Measurements from ENCODE around the gene LRTM1. TPM values are rescaled to one million over a fixed set of nuclear protein-coding genes. Genes with fewer than 3 reads are reported as not detected.

Gene LRTM1
- total RNA-seq (not detected), polyA plus RNA-seq (ENCODE audit: insufficient read depth, low read depth, low replicate concordance) (0.22 TPM)
- long read RNA-seq, donor 1: 0 reads
- long read RNA-seq, donor 2: 0 reads

GRCh38 chr3:54928046-54928770 is at the start of gene LRTM1:
TSS of gene LRTM1 (minus strand) at chr3:54928059. CDS start at chr3:54927911, 148 bp downstream.
- no peak for DNase-seq
- WGBS, 2 donors: 80 to 85% methylated on average over 14 of the region's 14 CpGs

GRCh38 chr3:54977439-54977838 is 49.6 kb upstream of the LRTM1 start:
- intact Hi-C loops (cut with DNase I; ENCODE audit: low total_unique reads): no loop called here
- WGBS, 2 donors: 95 to 100% methylated on average over 1 of the region's 1 CpG

More at GRCh38 chr3:54928046-54928770, at the start of gene LRTM1:
- no peaks in the 10 kb centered on the region for H3K27me3 ChIP-seq
- H3K27ac ChIP-seq: no peak within 1 kb of the TSS
- H3K36me3 ChIP-seq (ENCODE audit: low read depth, missing control alignments): no peaks in the 10 kb centered on the region
- intact Hi-C loops (cut with DNase I; ENCODE audit: low total_unique reads): no loop called here
- TF ChIP-seq, protein P1, sequence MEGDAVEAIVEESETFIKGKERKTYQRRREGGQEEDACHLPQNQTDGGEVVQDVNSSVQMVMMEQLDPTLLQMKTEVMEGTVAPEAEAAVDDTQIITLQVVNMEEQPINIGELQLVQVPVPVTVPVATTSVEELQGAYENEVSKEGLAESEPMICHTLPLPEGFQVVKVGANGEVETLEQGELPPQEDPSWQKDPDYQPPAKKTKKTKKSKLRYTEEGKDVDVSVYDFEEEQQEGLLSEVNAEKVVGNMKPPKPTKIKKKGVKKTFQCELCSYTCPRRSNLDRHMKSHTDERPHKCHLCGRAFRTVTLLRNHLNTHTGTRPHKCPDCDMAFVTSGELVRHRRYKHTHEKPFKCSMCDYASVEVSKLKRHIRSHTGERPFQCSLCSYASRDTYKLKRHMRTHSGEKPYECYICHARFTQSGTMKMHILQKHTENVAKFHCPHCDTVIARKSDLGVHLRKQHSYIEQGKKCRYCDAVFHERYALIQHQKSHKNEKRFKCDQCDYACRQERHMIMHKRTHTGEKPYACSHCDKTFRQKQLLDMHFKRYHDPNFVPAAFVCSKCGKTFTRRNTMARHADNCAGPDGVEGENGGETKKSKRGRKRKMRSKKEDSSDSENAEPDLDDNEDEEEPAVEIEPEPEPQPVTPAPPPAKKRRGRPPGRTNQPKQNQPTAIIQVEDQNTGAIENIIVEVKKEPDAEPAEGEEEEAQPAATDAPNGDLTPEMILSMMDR (IDR thresholded peaks at IDR 0.05): no peak
- TF ChIP-seq POLR2A (IDR thresholded peaks at IDR 0.05): no peak
- no peak within 1 kb of the TSS for H3K4me3 ChIP-seq
- no peaks in the 10 kb centered on the region for H3K9me3 ChIP-seq
- no peaks in the 10 kb centered on the region for H3K4me1 ChIP-seq

GRCh38 chr3:54970895-54971294 is 43.0 kb upstream of the LRTM1 start:
- no peaks in the 10 kb centered on the region for H3K27me3 ChIP-seq
- no peaks in the 10 kb centered on the region for H3K36me3 ChIP-seq (ENCODE audit: low read depth, missing control alignments)
- no peak overlapping the region for H3K4me3 ChIP-seq
- no peak overlapping the region for H3K27ac ChIP-seq
- no peak for DNase-seq
- H3K9me3 ChIP-seq: no peaks in the 10 kb centered on the region
- no peak for TF ChIP-seq POLR2A (IDR thresholded peaks at IDR 0.05)
- TF ChIP-seq, protein P1 (IDR thresholded peaks at IDR 0.05): no peak
- intact Hi-C loops (cut with DNase I; ENCODE audit: low total_unique reads): no loop called here
- WGBS, 2 donors: 46 to 69% methylated on average over 1 of the region's 1 CpG
- H3K4me1 ChIP-seq: no peaks in the 10 kb centered on the region

More at GRCh38 chr3:54977439-54977838, 49.6 kb upstream of the LRTM1 start:
- H3K36me3 ChIP-seq (ENCODE audit: low read depth, missing control alignments): no peaks in the 10 kb centered on the region
- peaks cover 4% of the 10 kb centered on the region for H3K4me1 ChIP-seq
- H3K9me3 ChIP-seq: no peaks in the 10 kb centered on the region
- no peak for DNase-seq
- no peak overlapping the region for H3K4me3 ChIP-seq
- no peak overlapping the region for H3K27ac ChIP-seq
- H3K27me3 ChIP-seq: no peaks in the 10 kb centered on the region
- TF ChIP-seq, protein P1 (IDR thresholded peaks at IDR 0.05): no peak
- TF ChIP-seq POLR2A (IDR thresholded peaks at IDR 0.05): no peak

GRCh38 chr3:54969652-54970051 is 41.8 kb upstream of the LRTM1 start:
- no peaks in the 10 kb centered on the region for H3K36me3 ChIP-seq (ENCODE audit: low read depth, missing control alignments)
- no peaks in the 10 kb centered on the region for H3K9me3 ChIP-seq
- H3K27me3 ChIP-seq: no peaks in the 10 kb centered on the region
- no peak overlapping the region for H3K27ac ChIP-seq
- WGBS, 2 donors: 94 to 95% methylated on average over 3 of the region's 3 CpGs
- H3K4me3 ChIP-seq: no peak overlapping the region
- DNase-seq: no peak
- intact Hi-C loops (cut with DNase I; ENCODE audit: low total_unique reads): no loop called here
- H3K4me1 ChIP-seq: no peaks in the 10 kb centered on the region
- no peak for TF ChIP-seq POLR2A (IDR thresholded peaks at IDR 0.05)
- TF ChIP-seq, protein P1 (IDR thresholded peaks at IDR 0.05): no peak

Data from testis (tissue), 5 donors.